Trophoblast cell (in vitro differentiated cells and primary cell): Measurements from ENCODE around the gene GNGT1.

ENCODE experiments used
- DNase-seq, 2 donors: peaks; one replicate each; pipeline ENCODE4 v3.0.0-alpha.2; 2016
- H2AFZ ChIP-seq: 2 replicates; pipeline ENCODE4 v1.6.1; 2013; ENCODE audit warnings: low read length, moderate library complexity, mild to moderate bottlenecking; ENCODE audit not compliant: insufficient read depth, poor library complexity
- H2AK5ac ChIP-seq: 2 replicates; pipeline ENCODE4 v1.6.1; 2013; ENCODE audit warnings: mild to moderate bottlenecking, low read length
- H2BK120ac ChIP-seq: 2 replicates; pipeline ENCODE4 v1.6.1; 2013; ENCODE audit warnings: low read length, mild to moderate bottlenecking, moderate library complexity; ENCODE audit not compliant: insufficient read depth, poor library complexity
- H2BK12ac ChIP-seq: 2 replicates; pipeline ENCODE4 v1.6.1; 2013; ENCODE audit warnings: mild to moderate bottlenecking, low read length, moderate library complexity
- H2BK5ac ChIP-seq: 2 replicates; pipeline ENCODE4 v1.6.1; 2013; ENCODE audit warnings: low read length, low read depth, moderate library complexity, mild to moderate bottlenecking; ENCODE audit not compliant: poor library complexity
- H3K14ac ChIP-seq: 2 replicates; pipeline ENCODE4 v1.6.1; 2013; ENCODE audit warnings: mild to moderate bottlenecking, low read length
- H3K18ac ChIP-seq: 2 replicates; pipeline ENCODE4 v1.6.1; 2013; ENCODE audit warnings: mild to moderate bottlenecking, low read length
- H3K23ac ChIP-seq: 2 replicates; pipeline ENCODE4 v1.6.1; 2013; ENCODE audit warnings: low read length
- H3K27ac ChIP-seq: 2 replicates; pipeline ENCODE4 v1.5.1; 2013; ENCODE audit warnings: low read depth, mild to moderate bottlenecking, inconsistent platforms, low read length, moderate library complexity
- H3K27me3 ChIP-seq: 2 replicates; pipeline ENCODE4 v1.6.1; 2013; ENCODE audit warnings: inconsistent platforms, mild to moderate bottlenecking, low read length, moderate library complexity; ENCODE audit not compliant: insufficient read depth
- H3K36me3 ChIP-seq, 2 experiments: 1 replicate in 1 of 2; 2 replicates in 1 of 2; pipeline ENCODE4 v1.6.1; 2013; ENCODE audit warnings: low read length in 2 of 2, mild to moderate bottlenecking in 2 of 2, moderate library complexity in 1 of 2; ENCODE audit not compliant: insufficient read depth in 2 of 2, control insufficient read depth in 1 of 2
- H3K4ac ChIP-seq: 2 replicates; pipeline ENCODE4 v1.6.1; 2013; ENCODE audit warnings: low read depth, mild to moderate bottlenecking, low read length, moderate library complexity
- H3K4me1 ChIP-seq, 2 experiments: 1 replicate in 1 of 2; 2 replicates in 1 of 2; pipeline ENCODE4 v1.6.1; 2013; ENCODE audit warnings: low read length in 2 of 2, mild to moderate bottlenecking in 2 of 2, moderate library complexity in 1 of 2; ENCODE audit not compliant: insufficient read depth in 2 of 2, control insufficient read depth in 1 of 2
- H3K4me2 ChIP-seq: 2 replicates; pipeline ENCODE4 v1.6.1; 2013; ENCODE audit warnings: inconsistent platforms, mild to moderate bottlenecking, low read length, moderate library complexity
- H3K4me3 ChIP-seq: 2 replicates; pipeline ENCODE4 v1.5.1; 2013; ENCODE audit warnings: mild to moderate bottlenecking, low read depth, low read length, inconsistent platforms
- H3K79me1 ChIP-seq: one replicate; pipeline ENCODE4 v1.6.1; 2013; ENCODE audit warnings: low read length
- H3K79me2 ChIP-seq: 2 replicates; pipeline ENCODE4 v1.6.1; 2013; ENCODE audit warnings: low read length, mild to moderate bottlenecking; ENCODE audit not compliant: control insufficient read depth, insufficient read depth, poor library complexity
- H3K9ac ChIP-seq: 2 replicates; pipeline ENCODE4 v1.6.1; 2013; ENCODE audit warnings: mild to moderate bottlenecking, low read length
- H3K9me3 ChIP-seq: 2 replicates; pipeline ENCODE4 v1.6.1; 2013; ENCODE audit warnings: low read depth, mild to moderate bottlenecking, control low read depth, inconsistent platforms, low read length; ENCODE audit not compliant: insufficient read depth
- H4K12ac ChIP-seq: 2 replicates; pipeline ENCODE4 v1.6.1; 2013; ENCODE audit warnings: low read depth, mild to moderate bottlenecking, low read length, moderate library complexity
- H4K8ac ChIP-seq: 2 replicates; pipeline ENCODE4 v1.6.1; 2013; ENCODE audit warnings: low read depth, mild to moderate bottlenecking, low read length, moderate library complexity
- H4K91ac ChIP-seq: one replicate; pipeline ENCODE4 v1.6.1; 2013; ENCODE audit warnings: low read depth, mild to moderate bottlenecking, low read length, moderate library complexity
- WGBS: extraction: QIAGEN DNeasy Blood & Tissue Kit; methylation state at CpG from one replicate; pipeline ENCODE4 v1.1.7; 2013; ENCODE audit warnings: missing lambda C conversion rate; ENCODE audit not compliant: insufficient read length, insufficient coverage; ENCODE audit errors: extremely low coverage; 5-methylcytosine and 5-hydroxymethylcytosine counted together

The GNGT1 gene

DNA sequence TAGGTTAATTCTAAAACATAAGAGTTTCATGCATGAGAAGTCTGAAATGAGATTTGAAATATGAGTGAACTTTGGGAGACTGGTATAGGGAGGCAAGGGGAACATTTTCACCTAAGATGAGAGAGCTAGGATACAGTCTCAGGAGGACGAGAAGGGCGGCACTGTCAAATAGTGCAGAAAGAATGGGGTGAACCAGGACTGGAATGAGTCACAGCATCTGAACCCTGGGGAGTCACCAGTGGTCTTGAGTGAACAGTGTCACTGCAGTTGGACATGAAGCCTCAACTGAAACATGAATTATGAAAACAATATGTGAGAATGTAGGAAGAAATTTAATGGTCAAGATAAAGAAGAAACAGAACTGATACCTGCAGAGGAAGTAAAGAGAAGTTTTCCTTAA is 48.9 kb downstream of the GNGT1 start:
- H3K23ac ChIP-seq, result no peak overlapping the region
- H3K4me3 ChIP-seq, result no peak overlapping the region
- H3K4me1 ChIP-seq, result no peaks in the 10 kb centered on the region
- H4K8ac ChIP-seq, result no peak overlapping the region
- WGBS, result no CpG with 5 or more reads among the region's 2 CpGs
- no peak overlapping the region for H3K9ac ChIP-seq
- no peak overlapping the region for H2BK5ac ChIP-seq
- H3K14ac ChIP-seq, result no peak overlapping the region
- no peak for DNase-seq
- H3K27me3 ChIP-seq, result no peaks in the 10 kb centered on the region
- no peak overlapping the region for H2AFZ ChIP-seq
- H3K4ac ChIP-seq, result no peak overlapping the region
- H2AK5ac ChIP-seq, result no peak overlapping the region
- no peak overlapping the region for H2BK12ac ChIP-seq
- H4K91ac ChIP-seq, result no peak overlapping the region
- H3K79me1 ChIP-seq, result no peaks in the 10 kb centered on the region
- no peak overlapping the region for H3K27ac ChIP-seq
- H3K79me2 ChIP-seq, result no peaks in the 10 kb centered on the region
- H4K12ac ChIP-seq, result no peak overlapping the region
- no peak overlapping the region for H3K18ac ChIP-seq
- no peaks in the 10 kb centered on the region for H3K9me3 ChIP-seq
- H3K36me3 ChIP-seq, result no peaks in the 10 kb centered on the region
- no peak overlapping the region for H3K4me2 ChIP-seq
- no peak overlapping the region for H2BK120ac ChIP-seq

DNA sequence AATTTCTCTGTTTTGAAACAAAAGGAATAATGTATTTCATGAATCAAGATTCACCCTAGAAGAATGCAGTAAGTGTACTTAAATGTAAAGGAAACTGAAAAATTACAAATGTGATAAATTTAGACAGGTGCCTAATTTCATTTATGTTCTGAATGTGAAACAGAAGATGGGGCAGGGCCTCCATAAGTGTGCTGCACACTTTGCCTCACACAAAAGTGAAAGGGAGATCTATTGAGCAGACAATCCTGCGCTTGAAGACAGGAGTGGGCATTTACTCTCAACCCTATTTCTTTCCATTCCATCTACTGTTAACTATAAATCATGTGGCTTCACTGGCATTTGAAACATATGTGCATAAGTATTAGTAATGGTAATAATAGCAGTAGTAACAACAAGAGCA is 51.4 kb downstream of the GNGT1 start:
- H3K27ac ChIP-seq, result no peak overlapping the region
- no peak overlapping the region for H3K23ac ChIP-seq
- H3K4me3 ChIP-seq, result no peak overlapping the region
- H3K4ac ChIP-seq, result no peak overlapping the region
- no peaks in the 10 kb centered on the region for H3K4me1 ChIP-seq
- H3K18ac ChIP-seq, result no peak overlapping the region
- H4K91ac ChIP-seq, result no peak overlapping the region
- no peak overlapping the region for H3K14ac ChIP-seq
- H3K36me3 ChIP-seq, result no peaks in the 10 kb centered on the region
- no peak overlapping the region for H4K12ac ChIP-seq
- no peak overlapping the region for H3K4me2 ChIP-seq
- H2AK5ac ChIP-seq, result no peak overlapping the region
- no peak overlapping the region for H2BK120ac ChIP-seq
- no peak for DNase-seq
- H3K79me1 ChIP-seq, result no peaks in the 10 kb centered on the region
- H3K9me3 ChIP-seq, result no peaks in the 10 kb centered on the region
- no peaks in the 10 kb centered on the region for H3K27me3 ChIP-seq
- H2BK5ac ChIP-seq, result no peak overlapping the region
- no peak overlapping the region for H3K9ac ChIP-seq
- no peak overlapping the region for H2AFZ ChIP-seq
- no peaks in the 10 kb centered on the region for H3K79me2 ChIP-seq
- WGBS, result no CpG with 5 or more reads among the region's 1 CpG
- H4K8ac ChIP-seq, result no peak overlapping the region
- no peak overlapping the region for H2BK12ac ChIP-seq

DNA sequence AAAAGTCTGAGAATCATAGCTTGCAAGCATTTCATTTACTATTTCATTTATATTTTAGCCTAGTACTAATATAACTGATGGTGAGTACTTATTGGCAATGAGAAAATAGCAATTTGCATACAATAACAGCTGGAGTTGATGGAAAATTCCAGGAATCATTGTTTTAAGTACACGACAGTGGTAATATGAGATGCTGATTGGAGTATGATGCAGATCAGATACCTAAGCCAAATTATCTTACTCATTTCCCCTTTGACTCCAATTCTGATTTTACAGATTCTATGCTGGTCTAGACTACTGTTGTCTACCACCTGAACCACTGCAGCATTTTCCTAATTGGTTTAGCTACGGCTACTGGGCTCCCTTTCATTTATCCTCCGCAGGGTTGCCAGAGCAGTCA is 51.8 kb downstream of the GNGT1 start:
- Histone ChIP-seq H3K36me3 (no peaks in the 10 kb centered on the region), H3K27me3 (no peaks in the 10 kb centered on the region), H2BK120ac (no peak overlapping the region), H3K18ac (no peak overlapping the region), H3K79me1 (no peaks in the 10 kb centered on the region), H3K4me2 (no peak overlapping the region), H3K4ac (no peak overlapping the region), H3K23ac (no peak overlapping the region), H2AK5ac (no peak overlapping the region), H3K9me3 (no peaks in the 10 kb centered on the region), H2BK12ac (no peak overlapping the region), H3K14ac (no peak overlapping the region), H4K91ac (no peak overlapping the region), H3K9ac (no peak overlapping the region), H3K4me1 (no peaks in the 10 kb centered on the region), H2AFZ (no peak overlapping the region), H4K8ac (no peak overlapping the region), H4K12ac (no peak overlapping the region), H3K79me2 (no peaks in the 10 kb centered on the region), H3K4me3 (no peak overlapping the region), H2BK5ac (no peak overlapping the region), H3K27ac (no peak overlapping the region)
- DNase-seq, result peak; percentile 40 to 80
- no CpG with 5 or more reads among the region's 3 CpGs for WGBS

DNA sequence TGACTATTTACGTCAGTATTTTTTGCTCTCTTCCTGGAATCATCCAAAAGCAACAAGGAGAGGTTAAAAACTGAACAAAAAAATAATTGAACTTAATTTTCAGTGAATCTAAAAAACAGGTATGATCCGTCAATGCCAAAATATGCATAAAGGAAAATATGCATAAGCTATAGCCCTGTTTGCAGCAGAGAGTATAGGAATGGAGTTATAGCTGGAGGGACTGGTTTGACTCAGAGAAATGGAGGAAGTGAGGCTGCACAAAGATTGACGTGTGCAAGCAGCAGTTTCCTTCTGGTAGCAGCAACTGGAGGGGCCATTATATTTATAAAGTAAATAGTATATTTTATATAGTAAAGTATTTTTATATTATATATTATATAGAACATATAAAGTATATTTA is 52.3 kb downstream of the GNGT1 start:
- H3K4me3 ChIP-seq, result no peak overlapping the region
- no peak overlapping the region for H4K8ac ChIP-seq
- no peaks in the 10 kb centered on the region for H3K27me3 ChIP-seq
- no peaks in the 10 kb centered on the region for H3K4me1 ChIP-seq
- no peak overlapping the region for H3K14ac ChIP-seq
- H3K79me1 ChIP-seq, result no peaks in the 10 kb centered on the region
- no peak overlapping the region for H2BK5ac ChIP-seq
- H2AFZ ChIP-seq, result no peak overlapping the region
- peak; percentile 45 to 74 for DNase-seq
- H3K23ac ChIP-seq, result no peak overlapping the region
- H3K4me2 ChIP-seq, result no peak overlapping the region
- no peak overlapping the region for H4K91ac ChIP-seq
- no peak overlapping the region for H3K9ac ChIP-seq
- no peaks in the 10 kb centered on the region for H3K79me2 ChIP-seq
- H3K27ac ChIP-seq, result no peak overlapping the region
- H3K4ac ChIP-seq, result no peak overlapping the region
- no peak overlapping the region for H2BK12ac ChIP-seq
- H3K18ac ChIP-seq, result no peak overlapping the region
- WGBS, result no CpG with 5 or more reads among the region's 3 CpGs
- no peak overlapping the region for H2AK5ac ChIP-seq
- no peaks in the 10 kb centered on the region for H3K36me3 ChIP-seq
- H3K9me3 ChIP-seq, result no peaks in the 10 kb centered on the region
- H4K12ac ChIP-seq, result no peak overlapping the region
- H2BK120ac ChIP-seq, result no peak overlapping the region
